Measurements from ENCODE around the gene MEF2D.
A peak's percentile ranks its signal among the peaks of the same experiment; 100 is the strongest.

MEF2D gene

GRCh38 chr1:156499194-156499841 lies 1.3 kb downstream of the MEF2D start:
- no peak for DNase-seq

DNA sequence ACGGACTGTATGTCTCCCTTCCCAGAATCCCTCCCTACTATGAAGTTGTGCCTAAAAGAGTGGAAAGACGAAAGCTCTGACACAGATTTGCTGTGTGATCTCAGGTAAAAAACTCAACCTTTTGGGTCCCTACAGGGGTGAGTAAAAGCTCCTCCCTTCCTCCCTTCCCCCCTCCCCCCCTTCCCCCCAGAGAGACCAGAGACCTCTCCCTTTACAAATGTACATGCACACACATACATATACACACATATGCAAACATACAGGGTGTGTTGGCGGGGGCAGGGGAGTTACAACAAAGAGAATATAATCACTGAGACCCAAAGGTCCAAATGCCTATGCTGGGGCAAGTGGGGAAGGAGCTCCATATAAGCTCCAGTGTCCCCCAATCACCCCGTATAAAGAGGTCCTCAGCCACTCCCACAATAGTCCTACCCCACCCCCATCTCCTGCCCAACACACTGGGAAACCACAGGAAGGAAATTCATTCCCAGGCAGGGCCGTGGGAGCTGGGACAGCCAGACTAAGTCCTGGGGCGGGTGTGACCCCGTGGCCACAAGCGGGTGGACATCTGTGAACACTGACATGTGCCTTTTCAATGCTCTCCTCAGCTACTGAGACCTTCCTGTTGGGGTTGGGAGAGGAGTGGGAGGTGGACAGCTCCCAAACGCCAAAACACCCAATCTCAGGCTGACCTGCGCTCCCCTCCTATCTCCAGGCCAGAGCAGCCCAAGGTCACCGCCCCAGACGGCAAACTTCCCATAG lies 2.0 kb downstream of the MEF2D start:
- no peak for DNase-seq

GRCh38 chr1:156497743-156498431 lies 2.7 kb downstream of the MEF2D start:
- DNase-seq: no peak

- DNase-seq: no peak
Observed at GRCh38 chr1:156497078-156497742, 3.4 kb downstream of the MEF2D start.

- no peak for DNase-seq
Observed at GRCh38 chr1:156496211-156496761, 4.3 kb downstream of the MEF2D start.

DNA sequence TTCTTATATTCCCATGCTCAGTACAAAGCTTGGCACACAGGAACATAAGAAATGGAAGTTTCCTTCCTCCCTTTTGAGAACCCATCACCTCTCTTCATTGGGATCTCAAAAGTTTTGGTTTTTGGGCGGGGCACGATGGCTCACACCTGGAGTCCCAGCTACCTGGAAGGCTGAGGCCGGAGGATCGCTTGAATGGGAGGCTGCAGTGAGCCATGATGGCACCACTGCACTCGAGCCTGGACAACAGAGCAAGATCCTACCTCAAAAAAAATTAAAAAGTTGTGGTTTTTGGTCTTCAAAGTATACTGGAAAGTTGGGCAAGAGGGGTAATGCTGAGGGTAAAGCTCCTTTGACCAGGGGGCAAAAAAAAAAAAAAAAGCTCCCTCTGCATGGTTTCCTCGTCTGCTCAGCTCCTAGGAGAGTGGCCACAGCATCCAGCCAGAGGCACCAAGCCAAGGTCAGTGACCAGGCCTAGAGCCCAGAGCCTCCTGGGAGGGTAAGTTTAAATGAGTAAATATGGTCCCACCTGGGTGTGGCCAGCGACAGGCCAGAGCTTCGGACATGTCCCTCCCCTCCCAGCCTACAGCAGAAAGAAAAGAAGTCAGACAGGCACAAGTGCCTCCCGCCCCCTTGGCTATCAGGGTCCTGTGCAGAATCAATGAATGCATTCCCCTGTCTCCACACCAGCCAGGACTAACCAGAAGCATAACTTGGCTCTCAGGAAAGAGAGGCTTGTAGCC lies 5.0 kb downstream of the MEF2D start:
- no peak for DNase-seq

GRCh38 chr1:156494309-156494895 lies 6.2 kb downstream of the MEF2D start:
- no peak for DNase-seq

- DNase-seq: no peak
Observed at GRCh38 chr1:156493742-156494141, 6.8 kb downstream of the MEF2D start.

GRCh38 chr1:156493154-156493631 lies 7.4 kb downstream of the MEF2D start:
- no peak for DNase-seq

DNA sequence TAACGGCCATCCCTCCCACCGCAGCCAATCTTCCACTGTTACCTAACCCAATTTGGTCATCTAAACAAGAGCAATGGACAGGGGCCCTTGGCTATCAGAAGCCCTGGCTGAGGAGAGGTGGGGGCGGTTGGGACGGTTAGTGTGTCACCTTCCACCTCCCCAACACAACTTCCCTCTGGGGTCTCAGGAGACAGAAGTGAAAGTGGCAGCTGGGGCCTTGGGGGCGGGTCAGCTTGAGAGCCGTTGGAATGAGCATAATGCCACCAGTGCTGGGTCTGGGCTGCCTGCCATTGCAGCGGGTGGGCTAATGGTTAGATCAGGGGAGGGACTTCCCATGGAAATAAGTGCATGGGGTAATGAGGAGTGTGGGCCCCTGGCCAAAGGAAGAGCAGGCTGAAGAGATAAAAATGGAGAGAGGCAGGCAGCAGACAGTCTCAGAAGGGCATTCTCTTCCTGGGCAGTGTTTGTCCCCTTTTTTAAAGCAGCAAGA lies 7.9 kb downstream of the MEF2D start:
- no peak for DNase-seq

DNA sequence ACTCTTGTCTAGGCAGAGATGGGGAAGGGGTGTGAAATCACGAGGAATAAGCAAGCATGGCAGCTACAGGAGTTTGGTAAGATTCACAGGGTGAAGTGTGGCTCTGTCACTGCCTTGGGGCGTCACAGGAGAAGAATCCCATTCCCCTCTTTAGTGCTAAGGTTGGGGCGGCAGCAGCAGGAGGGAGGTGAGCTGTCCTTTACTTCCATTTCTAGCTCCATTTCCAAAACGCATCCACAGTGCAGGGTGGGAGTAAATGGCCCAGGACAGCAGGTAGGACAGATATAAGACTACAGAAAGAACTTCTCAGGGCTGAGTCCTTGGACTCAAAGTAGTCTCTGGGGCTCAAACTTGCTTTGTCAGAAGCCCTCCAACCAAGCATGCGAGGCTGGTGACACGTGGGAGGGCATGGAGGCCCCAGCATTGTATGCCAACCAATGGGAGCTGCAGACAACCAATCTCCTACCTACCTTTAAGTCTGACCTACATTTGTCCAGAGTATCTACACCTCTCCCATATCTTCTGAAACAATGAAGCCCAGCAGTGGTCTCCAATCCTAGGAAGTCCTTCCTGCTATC lies 8.5 kb downstream of the MEF2D start:
- DNase-seq: no peak

DNA sequence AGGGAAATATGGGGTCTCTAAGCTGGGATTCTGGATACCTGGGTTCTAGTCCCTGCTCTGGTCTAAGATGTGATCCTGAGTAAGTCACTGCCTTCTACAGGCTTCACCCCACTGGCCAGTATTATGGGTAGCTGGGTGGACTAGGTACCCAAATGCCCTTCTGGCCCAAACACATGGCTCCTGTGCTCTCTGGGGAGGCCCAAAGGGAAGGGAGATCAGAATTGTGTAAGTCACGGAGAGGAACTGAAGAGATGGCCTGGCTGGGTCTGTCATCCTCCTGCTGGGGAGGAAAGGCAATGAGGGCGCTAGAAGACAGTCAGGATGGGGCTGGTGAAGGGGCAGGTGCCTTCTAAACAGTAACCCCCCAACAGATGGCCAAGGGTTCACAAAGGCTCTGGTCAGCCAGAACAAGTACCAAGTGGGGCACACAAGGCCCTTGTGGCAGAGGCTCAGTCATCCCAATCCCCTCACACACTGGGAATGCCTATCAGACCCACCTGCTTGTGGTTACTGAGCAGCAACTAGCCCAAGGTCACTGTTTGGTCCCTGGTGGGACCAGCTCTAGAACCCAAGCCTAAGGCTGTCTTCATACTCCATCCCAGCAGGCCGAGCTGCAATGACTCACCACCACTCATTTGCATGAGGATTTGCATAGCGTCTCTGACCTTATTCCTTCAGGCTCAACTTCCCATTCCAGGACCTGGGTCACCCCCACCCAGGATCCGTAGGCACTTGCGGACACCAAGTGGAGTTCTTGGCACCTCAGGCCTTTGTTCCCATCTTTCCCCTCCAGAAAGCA lies 9.2 kb downstream of the MEF2D start:
- DNase-seq: no peak

GRCh38 chr1:156490401-156491032 lies 10.1 kb downstream of the MEF2D start:
- DNase-seq: no peak

DNA sequence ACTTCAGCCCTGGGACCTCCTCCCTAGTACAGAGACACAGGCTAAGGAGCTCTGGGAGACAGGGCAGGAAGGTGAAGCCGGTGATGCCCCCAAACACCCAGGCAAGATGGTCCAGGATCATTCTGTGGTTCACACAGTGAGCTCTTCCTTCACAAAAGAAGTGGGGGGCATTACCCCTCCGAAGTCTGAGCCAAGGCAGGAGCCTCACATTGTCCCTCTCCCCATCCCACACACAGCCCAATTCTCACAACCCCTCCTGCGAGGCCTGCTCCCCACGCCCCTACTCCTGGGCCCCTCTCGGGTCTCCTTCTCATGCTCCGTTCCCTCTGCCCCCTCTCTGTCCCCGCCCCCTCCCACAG lies 10.7 kb downstream of the MEF2D start:
- DNase-seq: no peak

DNA sequence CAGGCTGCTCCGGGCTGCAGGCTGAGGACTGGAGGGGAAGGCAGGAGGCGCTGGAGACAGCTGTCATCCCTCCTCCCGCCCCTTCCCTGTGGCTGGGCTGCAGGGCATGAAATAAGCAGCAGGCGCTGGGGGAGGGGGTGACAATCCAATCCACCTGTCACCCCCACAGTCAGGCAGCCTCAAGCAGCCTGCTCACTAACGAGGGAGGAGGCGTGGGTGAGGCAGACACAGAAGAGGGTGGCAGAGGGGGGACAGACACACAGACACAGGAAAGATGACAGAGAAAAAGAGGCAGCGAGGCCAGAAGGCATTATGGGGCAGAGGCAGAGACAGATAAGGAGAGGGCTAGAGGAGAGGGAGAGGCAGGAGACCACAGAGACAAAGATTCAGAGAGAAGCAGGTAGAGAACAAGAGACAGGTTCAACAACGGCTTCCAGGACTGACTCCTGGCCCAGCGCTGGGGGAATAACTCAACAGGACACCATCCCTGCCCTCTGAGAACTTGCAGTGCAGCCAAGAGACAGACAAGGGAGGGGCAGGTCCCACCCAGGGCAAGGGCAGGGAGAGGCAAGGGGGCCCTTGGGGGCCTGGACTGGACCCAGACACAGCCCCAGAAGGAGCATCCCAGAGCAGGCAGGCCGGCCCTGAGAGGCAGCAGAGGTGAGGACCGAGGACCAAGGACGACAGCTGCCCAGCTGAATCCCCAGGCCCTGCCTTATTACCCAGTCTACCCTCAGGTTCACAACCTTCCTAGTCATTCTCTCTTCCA lies 11.2 kb downstream of the MEF2D start:
- DNase-seq: peak; percentile 48

DNA sequence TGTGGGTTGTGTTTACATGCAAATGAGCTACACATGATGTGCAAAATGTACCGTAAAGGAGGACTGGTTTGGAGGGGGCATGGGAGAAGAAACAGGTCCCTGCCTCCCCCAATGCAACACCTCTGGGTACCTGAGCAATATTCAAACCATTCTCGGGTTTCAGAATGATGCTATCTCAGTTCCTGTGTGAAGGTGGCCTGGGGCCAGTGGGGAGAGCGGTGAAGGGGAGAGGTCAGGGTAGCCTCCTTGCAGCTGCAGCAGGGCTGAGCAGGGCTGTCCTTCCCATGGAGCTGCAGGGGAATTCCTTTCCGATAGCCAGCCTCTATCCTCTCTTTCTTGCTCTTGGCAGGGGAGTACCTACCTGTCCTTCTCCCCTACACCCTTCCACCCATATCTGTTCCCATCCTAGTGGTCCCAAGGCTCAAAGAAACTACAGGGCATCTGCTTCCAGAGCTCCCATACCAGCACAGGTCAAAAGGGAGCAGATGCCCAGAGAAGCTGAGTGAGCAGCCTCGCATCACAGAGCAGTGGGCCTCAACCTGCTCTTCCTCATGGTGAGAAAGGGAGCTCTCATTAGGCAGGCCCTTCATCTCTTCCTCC lies 11.9 kb downstream of the MEF2D start:
- no peak for DNase-seq

DNA sequence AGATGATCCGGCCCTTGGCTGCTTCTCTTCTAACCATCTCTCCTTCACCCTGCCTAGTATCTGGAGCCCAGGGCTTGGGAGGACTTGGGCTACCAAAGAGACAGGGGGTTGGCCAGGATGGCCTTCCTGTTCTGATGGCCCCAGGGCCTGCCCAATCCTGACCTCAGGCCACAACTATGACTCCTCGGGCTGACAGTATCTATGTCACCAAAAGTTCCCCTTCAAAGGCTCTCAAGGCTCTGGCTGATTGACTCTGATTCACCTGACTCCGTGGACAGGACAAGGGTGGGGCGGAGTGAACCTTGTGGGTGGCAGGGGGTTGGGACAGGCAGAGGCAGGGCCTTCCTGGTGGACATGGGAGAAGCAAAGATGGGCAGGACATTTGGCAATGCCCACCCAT lies 12.7 kb downstream of the MEF2D start:
- DNase-seq: peak; percentile 35

- no peak for DNase-seq
Observed at GRCh38 chr1:156486421-156487344, 13.9 kb downstream of the MEF2D start.
